GM21529 (cell line): Measurements from ENCODE around the gene TNNI3K.

ENCODE experiments used
- ATAC-seq: cut with Tn5 transposase; IDR thresholded peaks from one replicate; pipeline ENCODE4 v1.9.1; 2021; ENCODE audit not compliant: unreplicated experiment

Gene TNNI3K

GRCh38 chr1:74534241-74534640 lies 299.1 kb downstream of the TNNI3K start:
- ATAC-seq, result no peak

GRCh38 chr1:74545821-74546220 lies 310.6 kb downstream of the TNNI3K start:
- no peak for ATAC-seq

GRCh38 chr1:74548961-74549750 lies 314.0 kb downstream of the TNNI3K start:
- ATAC-seq, result no peak

- ATAC-seq, result no peak
Observed at GRCh38 chr1:74549932-74550331, 314.7 kb downstream of the TNNI3K start.

GRCh38 chr1:74570797-74571492 lies 335.8 kb downstream of the TNNI3K start:
- no peak for ATAC-seq

- ATAC-seq, result no peak
Observed at GRCh38 chr1:74571493-74571800, 336.3 kb downstream of the TNNI3K start.

GRCh38 chr1:74571891-74572290 lies 336.7 kb downstream of the TNNI3K start:
- ATAC-seq, result no peak

- no peak for ATAC-seq
Observed at GRCh38 chr1:74578101-74578500, 342.9 kb downstream of the TNNI3K start.

- ATAC-seq, result peak; percentile 99
Observed at GRCh38 chr1:74579425-74579824, 344.2 kb downstream of the TNNI3K start.

GRCh38 chr1:74583397-74583796 lies 348.2 kb downstream of the TNNI3K start:
- ATAC-seq, result no peak

- no peak for ATAC-seq
Observed at GRCh38 chr1:74584185-74584584, 349.0 kb downstream of the TNNI3K start.

- ATAC-seq, result peak; percentile 42
Observed at GRCh38 chr1:74586253-74586897, 351.2 kb downstream of the TNNI3K start.

GRCh38 chr1:74587888-74588287 lies 352.7 kb downstream of the TNNI3K start:
- ATAC-seq, result no peak

- no peak for ATAC-seq
Observed at GRCh38 chr1:74590288-74590687, 355.1 kb downstream of the TNNI3K start.

- no peak for ATAC-seq
Observed at GRCh38 chr1:74591949-74592348, 356.8 kb downstream of the TNNI3K start.

- peak; percentile 80 for ATAC-seq
Observed at GRCh38 chr1:74592580-74593355, 357.6 kb downstream of the TNNI3K start.
